Activated T-cell treated with anti-CD3 and anti-CD28 coated beads, Interleukin-2, amount 50 U/mL, for 1 hour (primary cell): ENCODE data around the gene WDR90.

Source experiments
- DNase-seq: peaks from one replicate; pipeline ENCODE4 v3.0.0-alpha.2; 2020

The WDR90 gene

GRCh38 chr16:710500-711075, 61.4 kb downstream of the WDR90 start:
- DNase-seq: no peak

- DNase-seq: no peak
Measured at GRCh38 chr16:711084-711483, 61.9 kb downstream of the WDR90 start.

GRCh38 chr16:711548-712320, 62.6 kb downstream of the WDR90 start:
- DNase-seq: peak; percentile 84

- DNase-seq: peak; percentile 59
Measured at GRCh38 chr16:712740-713250, 63.6 kb downstream of the WDR90 start.

- DNase-seq: no peak
Measured at GRCh38 chr16:714079-714478, 64.9 kb downstream of the WDR90 start.

- peak; percentile 91 for DNase-seq
Measured at GRCh38 chr16:714558-715476, 65.7 kb downstream of the WDR90 start, which contains the start of gene METRN. TSS of gene METRN (plus strand) at chr16:715118. CDS start at chr16:715290, 172 bp downstream.

GRCh38 chr16:715477-716199, 66.5 kb downstream of the WDR90 start:
- no peak for DNase-seq

GRCh38 chr16:716200-716568, 67.0 kb downstream of the WDR90 start:
- DNase-seq: no peak

GRCh38 chr16:716768-717325, 67.7 kb downstream of the WDR90 start:
- DNase-seq: no peak
